HG03175 (cell line): ENCODE data around the gene TGFBR2.

ENCODE experiments used
- ATAC-seq: cut with Tn5 transposase; IDR thresholded peaks from one replicate; pipeline ENCODE4 v1.9.1; 2021; ENCODE audit warnings: mild to moderate bottlenecking, moderate library complexity; ENCODE audit not compliant: unreplicated experiment

TGFBR2 gene

DNA sequence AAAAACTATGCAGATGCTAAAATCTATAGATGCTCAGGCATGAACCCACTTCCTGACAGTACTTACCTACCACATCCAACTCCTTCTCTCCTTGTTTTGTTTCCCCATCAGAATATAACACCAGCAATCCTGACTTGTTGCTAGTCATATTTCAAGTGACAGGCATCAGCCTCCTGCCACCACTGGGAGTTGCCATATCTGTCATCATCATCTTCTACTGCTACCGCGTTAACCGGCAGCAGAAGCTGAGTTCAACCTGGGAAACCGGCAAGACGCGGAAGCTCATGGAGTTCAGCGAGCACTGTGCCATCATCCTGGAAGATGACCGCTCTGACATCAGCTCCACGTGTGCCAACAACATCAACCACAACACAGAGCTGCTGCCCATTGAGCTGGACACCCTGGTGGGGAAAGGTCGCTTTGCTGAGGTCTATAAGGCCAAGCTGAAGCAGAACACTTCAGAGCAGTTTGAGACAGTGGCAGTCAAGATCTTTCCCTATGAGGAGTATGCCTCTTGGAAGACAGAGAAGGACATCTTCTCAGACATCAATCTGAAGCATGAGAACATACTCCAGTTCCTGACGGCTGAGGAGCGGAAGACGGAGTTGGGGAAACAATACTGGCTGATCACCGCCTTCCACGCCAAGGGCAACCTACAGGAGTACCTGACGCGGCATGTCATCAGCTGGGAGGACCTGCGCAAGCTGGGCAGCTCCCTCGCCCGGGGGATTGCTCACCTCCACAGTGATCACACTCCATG lies 65.3 kb downstream of the TGFBR2 start:
- ATAC-seq: no peak

DNA sequence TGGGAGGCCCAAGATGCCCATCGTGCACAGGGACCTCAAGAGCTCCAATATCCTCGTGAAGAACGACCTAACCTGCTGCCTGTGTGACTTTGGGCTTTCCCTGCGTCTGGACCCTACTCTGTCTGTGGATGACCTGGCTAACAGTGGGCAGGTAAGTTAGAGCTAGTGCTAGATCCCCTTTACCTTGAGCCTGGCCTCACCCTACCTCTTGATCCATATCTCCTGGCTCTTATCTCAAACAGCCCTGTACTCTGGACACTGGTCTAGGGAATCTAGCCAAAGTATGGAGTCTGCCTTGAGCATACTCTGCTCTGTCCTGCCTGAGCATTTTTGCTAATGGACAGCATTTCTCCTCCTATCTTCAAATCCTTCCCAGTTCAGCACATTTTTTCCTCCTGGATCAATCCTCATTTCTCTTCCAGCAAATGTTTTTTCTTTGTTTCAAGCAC lies 65.9 kb downstream of the TGFBR2 start:
- ATAC-seq: no peak

DNA sequence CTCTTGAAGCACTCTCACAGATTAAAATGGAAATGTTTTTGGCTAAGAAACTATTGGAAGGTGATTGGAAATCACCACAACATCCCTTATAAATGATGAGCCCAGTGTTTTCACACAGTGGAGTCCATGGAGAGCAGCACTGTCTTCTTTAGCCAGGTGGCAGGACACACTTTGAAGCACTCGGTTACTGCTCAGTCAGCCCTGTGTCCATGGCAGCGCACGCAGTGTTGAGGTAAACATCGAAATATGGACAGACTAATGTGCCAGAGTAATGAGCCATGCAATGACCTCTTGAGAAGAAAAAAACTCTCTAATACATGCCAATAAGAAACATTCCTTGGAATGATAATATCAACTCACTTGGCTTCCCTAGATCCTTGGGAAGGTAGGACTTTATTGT lies 66.6 kb downstream of the TGFBR2 start:
- ATAC-seq: no peak

DNA sequence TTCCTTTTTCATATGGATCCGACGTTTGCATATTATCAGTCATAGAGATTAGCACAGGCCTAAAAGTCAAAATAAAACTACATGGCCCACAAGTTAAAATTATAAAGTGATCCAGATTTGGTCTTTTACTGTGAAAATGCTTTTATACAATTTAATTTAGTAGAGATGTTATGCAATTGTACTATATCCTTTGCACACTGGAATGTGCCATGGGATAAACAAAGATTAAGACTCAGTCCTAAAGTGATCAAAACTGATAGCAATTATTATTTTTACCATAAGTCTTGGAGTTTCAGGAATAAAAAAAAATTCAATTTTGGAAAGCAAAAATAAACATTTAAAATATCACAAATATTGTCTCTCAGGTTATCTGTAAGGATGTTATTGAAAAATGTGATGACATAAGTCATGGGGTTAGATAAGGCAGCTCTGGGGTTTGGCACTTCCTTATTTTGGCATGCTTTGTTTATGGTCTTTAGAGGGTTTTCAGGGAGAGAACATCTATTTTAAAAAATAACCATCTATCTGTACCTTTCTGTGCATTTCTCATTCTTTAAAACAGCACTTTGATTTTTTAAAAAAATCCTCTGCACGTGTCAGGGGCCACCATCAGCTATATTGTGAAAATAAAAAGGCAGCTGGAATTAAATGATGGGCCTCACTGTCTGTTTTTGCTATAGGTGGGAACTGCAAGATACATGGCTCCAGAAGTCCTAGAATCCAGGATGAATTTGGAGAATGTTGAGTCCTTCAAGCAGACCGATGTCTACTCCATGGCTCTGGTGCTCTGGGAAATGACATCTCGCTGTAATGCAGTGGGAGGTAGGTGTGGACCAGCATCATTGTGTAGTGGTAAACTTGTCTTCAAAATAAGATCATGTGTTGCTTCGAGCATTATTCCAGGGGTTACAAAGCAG lies 67.3 kb downstream of the TGFBR2 start:
- ATAC-seq: no peak

DNA sequence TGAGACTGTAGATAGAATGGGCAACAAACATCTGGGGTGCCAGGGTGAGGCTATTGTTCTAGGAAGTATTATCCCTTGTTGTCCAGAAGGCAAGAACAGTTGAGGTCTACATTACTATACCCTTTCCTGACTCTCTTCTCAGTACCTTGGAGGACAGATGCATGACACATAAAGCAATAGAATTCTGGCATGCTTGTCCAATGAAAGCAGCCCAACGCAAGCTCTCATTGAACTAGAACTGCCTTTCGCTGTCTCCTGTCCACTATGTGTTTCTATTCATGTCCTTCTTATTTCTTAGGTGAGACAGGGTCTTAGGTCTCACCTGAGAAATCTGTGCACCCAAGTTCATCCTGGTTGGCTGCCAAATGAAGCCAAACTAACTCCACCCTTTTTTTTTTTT lies 68.6 kb downstream of the TGFBR2 start:
- no peak for ATAC-seq

DNA sequence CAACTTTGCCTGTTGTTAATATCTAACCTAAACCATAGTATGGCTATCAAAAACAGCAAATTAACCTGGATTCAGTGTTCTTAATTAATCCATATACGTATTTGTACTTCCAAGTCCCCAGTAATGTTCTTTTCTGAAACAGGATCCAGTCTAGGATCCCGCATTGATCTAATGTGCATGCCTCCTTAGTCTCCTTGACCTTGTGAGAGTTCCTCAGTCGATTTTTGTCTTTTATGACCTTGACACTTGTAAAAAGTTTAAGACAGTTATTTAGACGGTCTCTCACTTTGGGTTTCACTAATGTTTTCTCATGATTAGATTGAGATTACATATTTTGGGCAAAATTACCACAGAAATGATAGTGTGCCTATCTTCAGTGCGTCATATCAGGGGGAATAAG lies 69.4 kb downstream of the TGFBR2 start:
- no peak for ATAC-seq

DNA sequence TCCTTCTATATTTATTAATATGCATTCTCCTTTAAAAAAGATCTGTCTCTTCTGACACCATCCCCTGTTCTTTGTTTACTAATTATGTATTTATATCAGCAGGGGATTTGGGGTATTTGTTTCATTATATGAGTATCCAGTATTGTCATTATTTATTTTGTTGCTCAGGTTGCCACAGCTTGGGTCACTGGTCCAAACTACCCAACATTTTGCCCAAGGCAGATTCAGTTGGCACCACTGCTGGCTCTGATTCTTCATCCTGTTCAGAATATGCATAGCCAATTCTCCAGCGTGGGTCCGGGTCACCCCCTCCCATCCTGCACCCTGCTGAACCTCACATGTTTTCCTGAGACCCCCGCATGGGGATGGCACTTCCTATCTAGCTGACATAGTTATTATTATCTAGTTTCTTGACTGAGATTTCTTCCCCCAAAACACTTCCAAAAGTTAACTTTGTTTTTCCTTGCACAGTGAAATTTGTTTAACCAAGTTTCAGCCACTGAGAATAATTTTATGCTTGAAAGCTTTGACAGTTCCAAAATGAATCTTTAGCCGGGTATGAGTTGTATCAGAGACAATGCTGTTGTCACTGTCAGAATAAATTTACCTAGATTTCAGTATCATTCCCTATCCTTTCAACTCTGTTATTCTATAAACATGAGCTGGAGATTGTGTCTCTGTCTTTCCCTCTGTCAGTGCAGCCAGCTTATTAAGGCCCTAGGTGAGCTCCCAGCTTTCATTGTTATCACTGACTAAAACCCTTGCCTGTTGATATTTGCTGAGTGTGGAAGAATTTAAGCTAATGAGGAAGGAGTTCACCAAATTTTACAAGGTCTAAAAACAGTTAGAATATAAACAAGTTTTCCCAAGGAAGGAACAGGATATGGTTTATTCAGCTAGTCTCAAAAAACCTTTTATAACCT lies 70.3 kb downstream of the TGFBR2 start:
- ATAC-seq: no peak

DNA sequence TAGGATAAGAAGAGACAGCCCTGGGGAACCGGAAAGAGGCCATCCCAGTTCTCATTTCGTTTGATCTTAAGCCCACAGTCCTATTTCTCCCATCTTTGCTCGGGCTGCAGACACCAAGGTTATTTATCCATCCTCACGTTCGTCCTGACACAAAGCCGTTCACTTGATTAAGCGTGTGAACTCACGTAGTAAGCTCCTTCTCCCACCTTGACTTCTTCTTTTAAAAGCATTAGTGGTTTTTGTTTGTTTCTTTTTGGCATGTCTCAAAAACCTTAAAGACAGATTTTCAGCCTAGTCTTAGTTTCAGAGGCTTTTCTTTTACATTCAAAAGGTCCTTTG lies 70.9 kb downstream of the TGFBR2 start:
- ATAC-seq: no peak

DNA sequence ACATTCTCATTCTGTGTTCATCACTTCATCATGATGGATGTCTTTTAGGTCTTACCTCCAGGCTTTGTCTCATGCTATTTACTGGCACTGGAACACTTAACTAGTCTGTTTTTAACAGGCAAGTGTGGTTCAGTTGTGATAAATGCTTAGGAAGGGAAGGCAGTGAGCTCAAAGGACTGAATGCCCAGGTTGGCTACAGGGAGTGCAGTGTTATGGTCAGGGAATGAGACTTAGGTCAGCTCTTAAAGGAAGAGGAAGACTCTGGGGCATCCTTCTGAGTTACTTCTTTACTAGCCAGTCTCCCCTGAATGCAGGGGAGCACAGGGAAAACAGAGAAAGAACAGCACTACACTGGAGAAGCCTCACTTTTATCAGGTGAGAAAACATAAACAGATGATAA lies 72.6 kb downstream of the TGFBR2 start:
- no peak for ATAC-seq

DNA sequence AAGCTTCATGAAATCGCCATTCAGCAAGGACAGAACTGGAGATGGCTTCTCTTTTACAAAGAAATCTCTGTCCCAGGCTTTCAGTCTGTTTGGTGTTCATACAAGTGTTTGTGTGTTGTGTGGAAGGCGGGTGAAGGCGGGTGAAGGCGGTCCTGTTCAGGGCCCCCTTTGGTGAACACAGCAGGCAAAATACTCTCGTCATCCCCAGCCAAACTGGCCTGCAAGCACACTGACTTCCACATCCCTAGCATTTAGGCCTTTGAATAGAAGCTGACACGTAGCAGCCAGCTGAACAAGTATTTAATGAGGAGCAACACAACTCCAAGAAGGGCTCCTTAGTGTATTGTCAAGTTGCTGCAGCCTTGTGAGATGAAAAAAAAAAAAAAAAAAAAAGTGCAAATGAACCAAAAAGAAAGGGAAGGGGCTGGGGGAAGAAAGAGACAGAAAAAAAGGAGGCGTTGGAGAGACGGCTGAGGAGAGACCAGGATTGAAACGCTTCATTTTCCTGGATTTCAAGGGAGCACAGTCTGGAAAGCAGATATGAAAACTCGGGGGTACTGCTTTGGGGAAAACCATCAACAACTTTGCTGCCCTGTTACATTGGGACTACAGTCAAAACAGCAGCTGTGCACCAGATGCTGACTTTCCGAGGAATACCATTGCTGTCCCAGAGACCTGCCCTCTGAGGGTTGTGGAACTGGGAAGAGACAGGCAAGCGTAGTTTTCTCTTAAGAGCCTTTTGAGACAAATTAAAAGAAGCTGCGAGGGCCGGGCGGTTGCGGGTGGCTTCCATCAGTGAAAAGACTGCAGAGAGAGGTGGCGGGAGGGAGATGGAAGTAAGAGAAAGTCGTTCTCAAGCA lies 74.6 kb downstream of the TGFBR2 start:
- ATAC-seq: no peak

DNA sequence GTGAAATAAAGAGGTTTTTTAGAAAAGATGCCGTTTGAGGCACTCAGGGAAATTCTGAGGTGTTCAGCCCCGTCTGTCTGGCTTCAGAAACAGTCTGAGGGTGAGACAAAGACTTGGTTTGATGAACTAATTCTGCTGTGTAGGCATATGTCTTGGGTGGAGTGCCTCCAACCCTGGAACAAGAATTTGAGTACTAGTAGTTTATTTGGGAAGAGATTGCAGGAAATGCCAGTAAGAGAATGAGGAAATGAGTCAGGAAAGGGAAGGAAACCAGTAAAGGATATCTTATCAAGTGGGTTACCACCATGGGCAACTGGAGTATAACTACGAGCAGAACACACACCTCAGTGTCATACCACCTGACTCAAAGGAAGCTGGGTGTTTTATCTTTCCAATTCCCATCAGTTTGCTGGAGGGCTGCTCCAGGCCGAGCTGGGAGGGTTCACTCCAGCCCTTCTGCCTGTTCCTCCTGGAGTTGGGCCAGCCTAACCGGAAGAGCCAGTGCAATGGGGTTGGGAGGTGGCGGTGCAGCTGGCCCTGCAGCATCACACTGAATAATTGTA lies 75.3 kb downstream of the TGFBR2 start:
- no peak for ATAC-seq

DNA sequence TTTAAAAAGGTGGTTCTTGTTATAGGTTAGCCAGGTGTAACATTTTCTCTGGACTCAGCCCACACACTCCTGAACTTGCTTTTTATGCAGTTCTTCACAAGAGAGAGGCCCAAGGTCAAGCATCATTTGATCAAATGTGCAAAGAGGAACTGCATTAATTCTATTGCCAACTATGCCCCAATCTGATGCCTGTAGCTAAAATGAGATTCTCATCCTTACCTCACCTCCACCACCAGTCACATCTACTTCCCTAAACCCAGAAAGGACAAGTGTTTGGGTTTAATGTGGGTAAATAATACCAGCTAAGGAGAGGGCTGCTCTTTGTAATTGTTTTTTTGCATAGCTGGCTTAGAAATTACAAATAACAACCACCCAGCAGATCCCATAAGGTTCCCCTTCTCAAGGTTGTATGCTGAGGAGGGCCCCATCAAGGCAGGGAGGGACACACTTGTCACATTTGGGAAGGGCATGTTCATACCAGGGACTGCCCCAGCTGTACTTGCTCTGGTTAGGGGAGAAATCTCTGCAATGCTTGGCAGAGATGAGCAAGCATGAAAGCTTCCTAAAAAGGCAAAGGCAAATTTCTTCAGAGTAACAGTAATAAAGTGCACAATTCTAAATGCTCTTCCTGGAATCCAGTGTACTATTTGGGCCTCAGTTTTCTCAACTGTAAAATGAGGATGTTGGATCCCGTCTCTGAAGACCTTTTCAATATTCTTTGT lies 76.2 kb downstream of the TGFBR2 start:
- ATAC-seq: no peak

DNA sequence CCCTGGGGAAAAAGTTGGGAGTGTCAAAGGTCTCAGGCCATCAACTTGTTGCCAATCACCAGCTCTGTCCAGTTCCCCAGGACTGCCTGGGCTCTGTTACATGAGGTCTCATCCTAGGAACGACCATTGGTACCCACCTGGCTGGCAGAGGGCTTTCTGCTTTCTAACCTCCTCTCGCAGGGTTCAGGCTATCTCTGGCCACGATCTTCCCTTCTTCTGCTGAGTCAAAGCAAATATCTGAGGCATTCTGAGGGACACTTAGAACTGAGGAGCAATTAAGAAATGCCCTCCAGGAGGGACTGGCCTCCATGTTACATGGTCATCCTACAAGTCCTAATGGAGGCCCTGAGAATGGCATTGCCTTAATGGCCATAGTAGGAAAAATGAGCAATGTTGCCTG lies 77.4 kb downstream of the TGFBR2 start:
- ATAC-seq: no peak

DNA sequence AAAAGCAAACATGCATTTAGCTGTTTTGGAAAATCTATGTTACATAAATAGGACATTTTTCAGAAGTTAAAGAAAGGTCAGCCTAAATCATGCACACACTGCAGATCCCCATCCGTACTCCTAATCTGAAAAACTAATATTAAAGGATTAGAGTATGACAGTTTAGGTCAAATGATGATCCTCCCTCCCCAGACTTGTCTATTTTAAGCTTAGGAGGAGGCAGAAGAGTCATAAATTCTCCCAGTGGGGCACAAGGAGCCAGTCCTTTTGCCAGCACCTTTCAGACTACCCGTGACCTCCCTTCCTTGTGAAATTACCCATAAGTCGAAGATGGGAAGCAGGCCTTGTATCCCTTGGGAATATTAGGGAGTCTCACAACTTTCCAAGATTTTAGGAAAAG lies 78.0 kb downstream of the TGFBR2 start:
- no peak for ATAC-seq

DNA sequence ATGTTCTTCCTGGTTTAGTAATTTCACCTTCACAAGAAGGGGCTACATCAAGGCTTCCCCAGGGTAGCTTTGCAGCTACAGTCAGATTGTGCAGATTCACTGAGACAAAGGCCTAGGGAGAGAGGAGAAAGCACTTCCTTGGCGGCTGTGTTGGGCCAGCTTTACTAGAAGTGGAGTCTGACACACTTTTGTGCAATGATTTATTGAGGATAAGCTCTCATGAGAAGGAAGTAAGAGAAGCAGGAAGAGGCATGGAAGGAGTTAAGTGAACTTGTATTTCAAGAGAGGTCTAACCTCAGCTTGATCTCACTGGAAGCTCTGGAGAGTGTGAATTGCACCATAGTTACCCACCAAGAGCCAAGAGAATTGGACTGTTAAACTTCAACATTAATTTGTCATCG lies 78.9 kb downstream of the TGFBR2 start:
- no peak for ATAC-seq

DNA sequence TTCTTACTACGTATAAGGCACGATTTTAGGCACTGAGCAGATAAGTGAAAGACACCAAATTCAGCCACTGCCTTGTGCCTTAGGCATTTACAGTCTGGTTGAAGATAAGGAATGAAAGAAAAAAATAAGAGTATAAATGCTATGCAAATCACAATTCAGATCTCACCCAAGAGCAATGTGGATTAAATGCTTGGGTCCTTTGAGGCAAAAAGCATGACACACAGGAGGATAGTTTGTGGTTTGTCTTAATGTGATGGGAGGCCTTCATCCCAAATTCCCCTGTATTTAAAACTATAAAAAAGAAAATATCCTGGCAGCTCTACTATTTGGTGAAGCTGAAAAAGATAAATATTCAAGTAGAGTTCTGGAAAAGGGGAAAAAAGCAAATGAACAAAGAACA lies 79.8 kb downstream of the TGFBR2 start:
- no peak for ATAC-seq

DNA sequence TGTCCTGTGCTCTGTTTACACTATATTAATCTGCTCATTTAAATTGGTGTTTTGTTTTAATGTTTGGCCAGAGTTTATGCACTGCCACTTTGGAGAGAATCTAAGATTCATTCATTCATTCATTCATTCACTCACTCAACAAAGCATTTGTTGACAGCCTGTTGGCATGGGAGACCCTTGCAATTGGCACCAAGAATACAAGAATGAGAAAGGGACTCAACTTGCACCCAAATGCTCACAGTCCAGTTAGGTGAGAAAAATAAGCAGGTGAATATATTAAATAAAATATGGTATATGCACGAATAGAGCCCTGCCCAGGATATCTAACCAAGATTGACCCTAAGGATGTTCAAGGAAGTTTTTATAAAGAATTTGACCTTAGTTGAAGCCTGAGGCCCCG lies 80.4 kb downstream of the TGFBR2 start:
- ATAC-seq: no peak

DNA sequence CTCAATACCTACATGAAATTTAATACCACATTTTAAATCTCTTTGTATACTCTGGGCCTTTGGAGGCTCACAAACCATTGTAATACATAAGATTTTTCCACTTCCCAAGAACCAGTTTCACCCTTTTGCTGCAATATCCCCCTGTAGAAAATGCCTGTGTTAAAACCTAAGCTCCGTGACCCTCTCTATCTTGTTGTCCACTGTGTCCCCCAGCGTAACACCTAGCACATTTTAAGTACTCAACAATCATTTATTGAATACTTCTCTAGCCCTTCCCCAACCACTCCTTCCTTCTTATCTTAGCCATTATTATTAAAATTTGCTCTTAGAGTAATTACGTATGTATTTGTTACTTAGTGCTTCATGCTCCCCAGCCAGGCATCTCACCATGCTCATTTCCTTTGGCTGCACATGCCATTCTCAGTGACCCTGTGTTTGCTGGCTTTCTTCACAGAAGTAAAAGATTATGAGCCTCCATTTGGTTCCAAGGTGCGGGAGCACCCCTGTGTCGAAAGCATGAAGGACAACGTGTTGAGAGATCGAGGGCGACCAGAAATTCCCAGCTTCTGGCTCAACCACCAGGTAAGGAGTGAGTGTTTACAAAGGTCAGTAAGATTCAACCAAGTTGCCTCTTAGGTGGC lies 81.6 kb downstream of the TGFBR2 start:
- no peak for ATAC-seq
